HG02840 (cell line): ENCODE results near the gene MUC12.
"Not testable (repeated sequence)": the region's sequence is repeated elsewhere in the genome, so short reads cannot be mapped to it uniquely, and the experiment has no call there.

Experiments used
- ATAC-seq: cut with Tn5 transposase; IDR thresholded peaks from one replicate; pipeline ENCODE4 v1.9.1; 2021; ENCODE audit warnings: mild to moderate bottlenecking, moderate library complexity, moderate number of reproducible peaks; ENCODE audit not compliant: unreplicated experiment, low FRiP score

MUC12 gene, protein sequence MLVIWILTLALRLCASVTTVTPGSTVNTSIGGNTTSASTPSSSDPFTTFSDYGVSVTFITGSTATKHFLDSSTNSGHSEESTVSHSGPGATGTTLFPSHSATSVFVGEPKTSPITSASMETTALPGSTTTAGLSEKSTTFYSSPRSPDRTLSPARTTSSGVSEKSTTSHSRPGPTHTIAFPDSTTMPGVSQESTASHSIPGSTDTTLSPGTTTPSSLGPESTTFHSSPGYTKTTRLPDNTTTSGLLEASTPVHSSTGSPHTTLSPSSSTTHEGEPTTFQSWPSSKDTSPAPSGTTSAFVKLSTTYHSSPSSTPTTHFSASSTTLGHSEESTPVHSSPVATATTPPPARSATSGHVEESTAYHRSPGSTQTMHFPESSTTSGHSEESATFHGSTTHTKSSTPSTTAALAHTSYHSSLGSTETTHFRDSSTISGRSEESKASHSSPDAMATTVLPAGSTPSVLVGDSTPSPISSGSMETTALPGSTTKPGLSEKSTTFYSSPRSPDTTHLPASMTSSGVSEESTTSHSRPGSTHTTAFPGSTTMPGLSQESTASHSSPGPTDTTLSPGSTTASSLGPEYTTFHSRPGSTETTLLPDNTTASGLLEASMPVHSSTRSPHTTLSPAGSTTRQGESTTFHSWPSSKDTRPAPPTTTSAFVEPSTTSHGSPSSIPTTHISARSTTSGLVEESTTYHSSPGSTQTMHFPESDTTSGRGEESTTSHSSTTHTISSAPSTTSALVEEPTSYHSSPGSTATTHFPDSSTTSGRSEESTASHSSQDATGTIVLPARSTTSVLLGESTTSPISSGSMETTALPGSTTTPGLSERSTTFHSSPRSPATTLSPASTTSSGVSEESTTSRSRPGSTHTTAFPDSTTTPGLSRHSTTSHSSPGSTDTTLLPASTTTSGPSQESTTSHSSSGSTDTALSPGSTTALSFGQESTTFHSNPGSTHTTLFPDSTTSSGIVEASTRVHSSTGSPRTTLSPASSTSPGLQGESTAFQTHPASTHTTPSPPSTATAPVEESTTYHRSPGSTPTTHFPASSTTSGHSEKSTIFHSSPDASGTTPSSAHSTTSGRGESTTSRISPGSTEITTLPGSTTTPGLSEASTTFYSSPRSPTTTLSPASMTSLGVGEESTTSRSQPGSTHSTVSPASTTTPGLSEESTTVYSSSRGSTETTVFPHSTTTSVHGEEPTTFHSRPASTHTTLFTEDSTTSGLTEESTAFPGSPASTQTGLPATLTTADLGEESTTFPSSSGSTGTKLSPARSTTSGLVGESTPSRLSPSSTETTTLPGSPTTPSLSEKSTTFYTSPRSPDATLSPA (N-terminal part only)

DNA sequence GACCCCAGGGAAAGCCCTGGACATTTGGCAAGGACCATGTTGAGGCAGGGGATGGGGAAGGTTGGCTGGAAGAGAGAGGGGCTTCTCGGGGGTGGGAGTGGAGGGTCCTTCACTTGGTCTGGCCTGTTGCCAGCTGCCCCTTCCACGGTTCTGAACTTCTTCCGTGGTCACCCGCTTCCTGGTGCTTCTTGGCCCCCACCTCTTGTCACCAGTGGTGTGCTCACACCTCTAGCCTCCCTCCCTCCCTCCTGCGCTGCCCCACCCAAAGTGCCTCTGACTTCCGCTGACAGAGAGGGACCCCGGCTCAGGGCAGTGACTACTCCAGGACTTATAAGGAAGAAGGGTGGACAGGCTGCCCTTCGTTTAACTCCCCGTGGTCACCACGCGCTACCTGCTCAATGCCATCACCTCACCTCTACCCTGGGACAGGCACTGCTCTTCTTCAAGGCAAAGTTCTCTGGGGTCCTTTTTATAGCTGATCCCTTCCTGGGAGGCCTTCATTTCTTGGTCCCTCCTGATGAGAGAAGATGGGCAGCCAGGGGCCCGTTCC is at the start of gene MUC12:
TSS of gene MUC12 (plus strand) at position 500 of the 550 bp plus-strand sequence. CDS start 58 bp downstream, outside the sequence.
- ATAC-seq: no peak

DNA sequence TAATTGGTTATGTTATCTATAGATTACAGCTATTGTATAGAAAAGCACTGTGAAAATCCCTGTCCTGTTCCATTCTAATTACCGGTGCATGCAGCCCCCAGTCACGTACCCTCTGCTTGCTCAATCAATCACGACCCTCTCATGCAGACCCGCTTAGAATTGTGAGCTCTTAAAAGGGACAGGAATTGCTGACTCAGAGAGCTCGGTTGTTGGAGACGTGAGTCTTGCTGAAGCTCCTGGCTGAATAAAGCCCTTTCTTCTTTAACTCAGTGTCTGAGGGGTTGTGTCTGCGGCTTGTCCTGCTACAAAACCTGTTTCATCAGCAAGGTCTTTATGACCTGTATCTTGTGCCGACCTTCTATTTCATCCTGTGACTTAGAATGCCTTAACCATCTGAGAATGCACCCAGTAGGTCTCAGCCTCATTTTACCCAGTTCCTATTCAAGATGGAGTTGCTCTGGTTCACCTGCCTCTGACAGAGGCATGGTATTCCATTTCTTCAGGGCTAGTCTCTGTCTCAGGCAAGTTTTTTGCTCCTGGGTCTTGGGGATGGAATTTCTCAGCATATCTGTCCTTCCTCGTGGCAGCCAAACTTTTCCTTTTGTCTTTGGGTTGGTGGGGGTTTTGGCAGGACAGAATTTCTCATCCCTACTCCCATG is 49.5 kb upstream of the MUC12 start:
- not testable (repeated sequence) for ATAC-seq

DNA sequence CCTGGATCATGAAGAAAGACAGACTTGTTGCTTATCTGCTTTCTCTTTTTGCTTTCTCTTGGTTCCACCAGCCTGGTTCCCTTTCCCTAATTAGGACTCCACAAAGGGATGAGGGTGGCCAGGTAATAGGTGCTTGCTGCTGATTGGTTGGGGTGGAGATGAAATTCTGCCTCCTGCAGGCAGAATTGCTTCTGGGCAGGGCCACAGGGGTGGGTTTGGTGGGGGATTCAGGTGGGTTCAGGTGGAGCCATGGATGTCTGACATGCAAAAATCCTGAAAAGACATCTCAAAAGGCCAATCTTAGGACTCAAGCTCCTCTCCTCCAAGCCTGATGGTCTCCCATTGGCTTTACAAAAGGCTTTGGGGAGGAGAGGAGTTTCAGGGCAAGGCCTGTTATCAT is 48.3 kb upstream of the MUC12 start:
- no peak for ATAC-seq

DNA sequence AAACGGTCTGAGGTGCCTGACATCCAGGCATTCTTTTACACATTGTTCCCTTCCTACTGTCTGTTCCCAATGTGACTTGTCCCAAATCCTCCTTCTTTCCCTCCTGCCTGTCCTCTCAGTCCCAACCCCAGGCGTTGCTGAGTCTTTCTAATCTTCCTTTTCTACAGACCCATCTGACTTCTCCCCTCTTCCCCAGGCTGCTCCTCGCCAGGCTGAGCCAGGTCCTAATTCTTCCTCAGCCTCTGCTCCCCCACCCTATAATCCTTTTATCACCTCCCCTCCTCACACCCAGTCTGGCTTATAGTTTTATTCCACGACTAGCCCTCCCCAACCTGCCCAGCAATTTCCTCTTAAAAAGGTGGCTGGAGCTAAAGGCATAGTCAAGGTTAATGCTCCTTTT is 45.7 kb upstream of the MUC12 start:
- ATAC-seq: not testable (repeated sequence)

DNA sequence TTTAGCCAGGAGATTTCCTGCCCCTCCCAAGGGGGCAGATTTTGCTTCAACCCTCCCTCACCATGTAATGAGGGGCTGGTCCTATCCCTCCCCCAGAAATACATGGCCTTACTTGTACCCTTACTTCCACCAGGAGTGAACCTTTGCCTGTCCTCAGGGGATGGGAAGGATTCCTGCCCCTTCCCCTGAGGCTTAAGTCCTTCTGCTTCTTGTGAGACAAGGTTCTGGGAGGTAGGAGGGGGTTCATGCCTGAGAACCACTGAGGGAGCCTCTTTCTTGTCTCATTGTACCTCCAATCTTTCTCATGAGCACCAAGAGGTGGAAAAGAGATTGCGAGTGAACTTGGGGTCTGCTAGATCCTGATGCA is 39.6 kb upstream of the MUC12 start:
- ATAC-seq: no peak

DNA sequence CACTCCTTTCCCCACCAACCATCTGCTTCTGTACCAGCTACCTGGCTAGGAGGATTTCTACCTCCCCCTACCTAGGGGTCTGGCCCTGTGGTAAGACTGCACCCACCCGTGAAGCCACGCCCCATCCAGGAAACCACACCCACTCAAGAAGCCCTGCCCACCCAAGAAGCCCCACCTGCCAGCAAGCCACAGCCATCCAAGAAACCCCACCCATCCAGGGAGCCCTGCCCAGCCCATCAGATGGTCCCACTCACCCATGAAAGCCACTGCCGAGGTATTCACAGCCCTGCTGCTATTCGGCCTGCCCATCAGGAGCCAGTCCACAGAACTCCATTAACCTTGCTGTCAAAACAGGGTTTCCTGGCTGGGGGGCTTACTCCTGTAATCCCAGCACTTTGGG is 35.6 kb upstream of the MUC12 start:
- no peak for ATAC-seq

- not testable (repeated sequence) for ATAC-seq
Measured at GRCh38 chr7:100935381-100935780, 34.0 kb upstream of the MUC12 start.

- not testable (repeated sequence) for ATAC-seq
Measured at GRCh38 chr7:100936167-100936566, 33.2 kb upstream of the MUC12 start.

DNA sequence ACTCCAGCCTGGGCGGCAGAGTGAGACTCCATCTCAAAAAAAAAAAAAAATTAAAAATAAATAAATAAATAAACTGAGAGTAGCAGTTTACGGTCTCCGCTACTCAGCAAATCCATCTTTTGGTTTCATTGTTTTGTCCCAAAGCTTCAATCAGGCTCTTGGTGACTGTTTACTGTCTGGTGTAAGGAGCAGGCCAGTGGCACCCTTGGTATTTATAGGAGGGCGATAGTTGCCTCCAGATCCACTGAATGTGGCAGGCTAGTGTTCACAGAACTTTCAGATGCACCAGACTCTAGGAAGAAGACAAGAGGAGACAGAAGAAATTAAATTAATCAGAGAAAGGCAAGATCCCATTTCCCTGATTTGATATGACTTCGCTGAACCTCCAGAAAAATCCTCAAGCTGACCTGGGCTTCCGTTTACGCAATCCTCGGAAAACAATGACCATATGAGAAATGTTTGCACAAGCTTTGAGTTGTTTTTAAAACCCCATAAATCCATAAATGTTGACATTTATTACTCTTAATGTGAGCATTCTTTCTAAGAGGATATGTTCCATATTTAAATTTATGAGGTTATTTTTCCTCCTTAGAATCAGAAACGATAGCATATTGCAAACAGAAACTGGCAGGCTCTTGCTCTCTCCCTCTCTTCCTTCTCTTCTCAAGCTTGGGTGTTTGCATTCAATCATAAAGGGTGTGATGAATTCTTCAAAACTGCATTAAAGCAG is 27.2 kb upstream of the MUC12 start:
- ATAC-seq: no peak

GRCh38 chr7:100943693-100944092 is 25.7 kb upstream of the MUC12 start:
- no peak for ATAC-seq

GRCh38 chr7:100944138-100944537 is 25.2 kb upstream of the MUC12 start:
- no peak for ATAC-seq

- no peak for ATAC-seq
Measured at GRCh38 chr7:100946111-100946510, 23.3 kb upstream of the MUC12 start.

DNA sequence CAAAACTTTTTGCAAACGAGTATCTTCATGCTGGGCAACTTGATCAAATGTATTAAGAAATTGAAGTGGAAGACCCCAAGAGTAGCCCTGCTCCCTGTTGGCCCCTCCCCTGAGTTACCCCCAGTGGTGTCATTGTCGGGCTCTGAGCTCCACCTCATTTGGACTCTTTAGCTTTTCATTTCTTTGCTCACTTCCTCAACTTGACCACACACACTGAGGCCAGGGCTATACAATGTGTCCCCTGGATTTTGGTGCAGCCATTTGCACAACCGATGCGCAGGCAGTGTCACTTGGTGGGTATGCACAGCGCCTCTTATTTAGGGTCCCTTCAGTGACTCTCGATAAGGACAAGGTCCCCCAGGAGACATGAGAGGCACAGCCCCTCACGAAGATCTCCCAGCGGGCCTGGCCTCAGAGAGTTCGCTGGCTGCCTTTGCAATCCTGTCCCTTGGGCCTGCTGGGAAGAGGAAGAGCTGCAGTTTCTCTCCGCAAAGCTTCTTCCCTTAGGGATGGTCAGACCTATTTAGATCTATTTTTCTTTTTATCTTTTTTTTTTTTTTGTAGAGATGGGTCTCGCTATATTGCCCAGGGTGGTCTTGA is 22.5 kb upstream of the MUC12 start:
- ATAC-seq: no peak

DNA sequence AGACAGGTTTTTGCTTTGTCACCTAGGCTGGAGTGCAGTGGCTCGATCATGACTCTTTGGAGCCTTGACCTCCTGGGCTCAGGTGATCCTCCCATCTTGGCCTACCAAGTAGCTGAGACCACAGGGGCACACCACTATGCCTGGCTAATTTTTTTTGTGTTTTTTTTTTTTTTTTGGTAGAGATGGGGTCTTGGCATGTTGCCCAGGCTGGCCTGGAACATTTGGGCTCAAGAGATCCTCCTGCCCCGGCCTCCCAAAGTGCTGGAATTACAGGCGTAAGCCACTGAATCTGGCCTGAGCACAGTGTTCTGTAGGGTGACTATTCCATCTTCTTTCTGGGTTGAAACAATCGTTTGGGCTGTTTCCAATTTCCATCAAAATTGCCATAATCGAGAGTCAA is 21.6 kb upstream of the MUC12 start:
- no peak for ATAC-seq

- no peak for ATAC-seq
Measured at GRCh38 chr7:100949227-100949932, 20.0 kb upstream of the MUC12 start, which contains the start of gene MUC3A. Gene MUC3A, plus strand, starts transcription at chr7:100949534. Its CDS starts 91 bp downstream, at chr7:100949625.

- ATAC-seq: no peak
Measured at GRCh38 chr7:100949933-100950443, 19.4 kb upstream of the MUC12 start.

- no peak for ATAC-seq
Measured at GRCh38 chr7:100951172-100951571, 18.2 kb upstream of the MUC12 start.
